CD4-positive, alpha-beta T cell treated with Interleukin-2 at 100 ng/mL for 4 hours (primary cell): ENCODE measurements around the gene DAZAP2.
"Not testable (repeated sequence)": the region's sequence is repeated elsewhere in the genome, so short reads cannot be mapped to it uniquely, and the experiment has no call there.

ENCODE experiments used
- DNase-seq: peaks from one replicate; pipeline ENCODE4 v3.0.0-alpha.2; 2020; ENCODE audit warnings: low spot score

Gene DAZAP2

GRCh38 chr12:51217133-51217967 lies 21.3 kb upstream of the DAZAP2 start:
- peak; percentile 53 for DNase-seq

DNA sequence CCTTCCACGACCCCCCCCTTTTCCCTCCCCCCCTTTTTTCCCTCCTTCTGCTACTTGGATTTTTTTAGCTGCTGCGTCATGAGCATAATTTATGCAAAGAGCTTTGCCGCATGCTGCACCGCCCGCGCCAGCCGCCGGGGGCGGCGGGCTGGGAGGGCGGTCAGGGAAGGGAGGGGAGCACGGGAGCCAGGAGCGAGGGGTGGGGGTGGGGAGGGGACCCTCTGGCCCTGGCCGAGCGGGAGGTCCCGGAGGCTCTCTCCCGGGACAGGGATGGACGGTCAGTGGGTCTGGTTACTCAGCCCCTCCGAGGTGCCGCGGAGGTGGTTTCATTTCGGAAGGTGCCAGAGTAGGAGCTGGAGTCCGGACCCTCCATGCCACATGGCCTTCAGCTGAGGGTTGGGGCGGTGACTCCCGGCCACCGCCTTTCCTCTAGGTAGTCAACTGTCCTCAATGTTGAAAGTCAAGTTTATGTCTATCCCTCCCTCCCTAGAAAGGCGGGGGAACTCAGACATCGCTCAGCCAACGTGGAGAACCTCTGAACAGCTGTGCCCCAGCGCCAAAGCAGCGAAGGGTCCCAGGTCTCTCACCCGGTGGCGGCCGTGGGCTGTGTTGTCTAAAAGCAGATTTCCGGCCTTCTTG lies 20.5 kb upstream of the DAZAP2 start, which contains the start of gene POU6F1:
TSS of gene POU6F1 (minus strand) at position 95 of the 639 bp plus-strand sequence. CDS start 11,226 bp downstream, outside the sequence.
- DNase-seq: peak; percentile 74

DNA sequence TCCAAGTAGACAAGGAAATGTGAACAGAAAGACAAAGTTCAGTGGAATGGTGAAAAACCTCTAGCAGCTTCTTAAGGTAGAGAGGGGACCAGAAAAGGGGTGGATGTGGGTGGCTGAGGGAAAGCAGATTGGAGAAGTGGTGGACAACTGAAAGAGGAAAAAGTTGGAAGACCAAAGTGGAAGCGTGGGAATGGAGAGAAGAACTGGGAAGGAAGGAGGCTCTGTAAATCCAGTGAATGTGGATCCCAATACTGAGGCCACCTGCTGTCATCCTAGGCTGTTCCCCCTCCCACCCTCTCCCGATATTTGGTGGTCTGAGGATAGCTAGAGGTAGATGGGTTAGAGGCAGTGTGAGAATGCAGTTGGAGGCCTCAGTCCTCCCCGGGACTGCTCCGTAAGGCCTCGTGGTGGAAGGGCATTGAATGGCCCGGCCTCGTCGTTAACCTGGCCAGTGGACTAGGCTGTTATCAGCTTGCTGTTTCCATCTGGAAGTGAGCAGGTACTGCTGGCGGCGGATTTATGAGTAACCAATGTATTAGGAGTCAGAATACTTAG lies 19.9 kb upstream of the DAZAP2 start:
- DNase-seq: no peak

DNA sequence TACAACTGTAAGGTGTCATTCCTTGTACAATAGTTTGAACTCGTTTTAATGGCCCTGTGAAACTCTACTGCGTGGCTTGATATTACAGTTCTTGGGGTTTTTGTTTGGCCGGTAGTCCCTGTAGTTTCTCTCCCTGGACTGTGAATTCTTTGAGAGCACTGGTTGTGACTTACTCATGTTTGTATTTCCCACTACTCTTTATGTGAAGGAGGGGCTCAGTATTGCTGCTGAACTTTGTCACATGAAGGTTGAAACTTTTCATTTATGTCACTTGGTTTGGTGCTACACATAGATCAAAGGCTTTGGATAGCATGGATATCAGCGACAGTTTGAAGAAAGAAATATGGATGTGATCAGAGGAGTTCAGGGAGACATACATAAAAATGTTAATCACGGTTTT lies 19.3 kb upstream of the DAZAP2 start:
- DNase-seq: no peak

GRCh38 chr12:51219857-51220256 lies 18.8 kb upstream of the DAZAP2 start:
- DNase-seq: not testable (repeated sequence)

- no peak for DNase-seq
Measured at GRCh38 chr12:51222461-51222860, 16.2 kb upstream of the DAZAP2 start.

DNA sequence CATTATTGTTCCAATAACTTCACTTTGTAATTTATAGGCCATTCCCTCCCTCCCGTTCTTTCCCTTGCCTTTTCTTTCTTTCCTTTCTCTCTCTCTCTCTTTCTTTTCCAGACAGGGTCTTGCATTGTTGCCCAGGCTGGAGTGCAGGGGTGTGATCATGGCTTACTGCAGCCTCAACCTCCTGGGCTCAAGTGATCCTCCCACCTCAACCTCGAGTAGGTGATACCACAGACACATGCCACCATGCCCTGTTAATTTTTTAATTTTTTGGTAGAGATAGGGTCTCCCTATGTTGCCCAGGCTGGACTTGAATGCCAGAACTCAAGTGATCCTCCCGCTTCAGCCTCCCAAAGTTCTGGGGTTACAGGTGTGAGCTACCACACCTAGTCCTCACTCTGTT lies 14.0 kb upstream of the DAZAP2 start:
- no peak for DNase-seq

DNA sequence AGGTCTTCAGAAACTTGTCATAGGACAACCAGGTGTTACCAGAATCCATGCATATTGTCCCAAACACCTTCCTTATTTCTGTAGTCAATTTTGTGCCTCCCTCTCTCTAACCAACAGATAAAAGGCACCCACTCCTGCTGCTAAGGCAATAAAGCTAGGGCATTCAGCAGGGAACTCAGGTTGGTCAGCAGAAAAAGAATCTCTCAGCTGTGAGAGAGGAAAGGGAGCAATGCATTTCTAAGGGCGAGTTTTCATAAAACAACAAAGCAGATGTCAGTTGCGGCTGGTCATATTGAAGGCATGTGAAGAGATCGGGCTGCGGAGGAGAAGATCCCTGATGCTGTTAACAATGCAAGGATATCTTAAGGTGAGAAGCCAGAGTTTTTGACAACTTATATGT lies 13.4 kb upstream of the DAZAP2 start:
- DNase-seq: no peak

GRCh38 chr12:51225771-51226170 lies 12.9 kb upstream of the DAZAP2 start:
- no peak for DNase-seq

DNA sequence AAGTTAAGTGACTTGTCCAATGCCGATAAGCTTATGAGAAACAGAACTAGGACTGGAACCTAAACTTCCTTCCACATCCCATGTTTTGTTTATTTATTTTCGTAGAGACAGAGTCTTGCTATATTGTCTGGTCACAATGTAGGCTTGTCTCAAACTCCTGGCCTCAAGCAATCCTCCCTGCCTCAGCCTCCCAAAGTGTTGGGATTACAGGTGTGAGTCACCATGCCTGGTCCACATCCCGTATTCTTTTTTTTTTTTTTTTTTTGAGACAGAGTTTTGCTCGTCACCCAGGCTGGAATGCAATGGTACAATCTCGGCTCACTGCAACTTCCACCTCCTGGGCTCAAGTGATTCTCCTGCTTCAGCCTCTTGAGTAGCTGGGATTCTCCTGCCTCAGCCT lies 11.5 kb upstream of the DAZAP2 start:
- DNase-seq: not testable (repeated sequence)

DNA sequence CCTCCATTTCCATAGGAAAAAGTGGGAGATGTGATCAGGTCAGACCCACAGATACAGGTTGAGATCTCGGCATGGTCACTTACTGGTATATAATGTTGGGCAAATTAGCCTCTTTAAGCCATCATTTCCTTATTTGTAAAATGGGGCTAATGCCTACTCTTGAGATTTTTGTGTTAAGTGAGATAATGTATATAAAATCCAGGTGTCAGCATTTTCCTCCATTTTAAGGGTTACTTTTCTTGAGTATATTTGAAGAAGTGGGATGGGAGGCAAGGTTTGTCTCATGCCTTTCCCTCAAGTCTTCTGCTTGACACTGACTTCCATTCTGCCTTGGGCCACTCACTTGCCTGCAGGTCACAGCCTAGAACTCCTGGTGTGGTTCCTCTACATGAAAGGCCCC lies 10.7 kb upstream of the DAZAP2 start:
- DNase-seq: no peak

DNA sequence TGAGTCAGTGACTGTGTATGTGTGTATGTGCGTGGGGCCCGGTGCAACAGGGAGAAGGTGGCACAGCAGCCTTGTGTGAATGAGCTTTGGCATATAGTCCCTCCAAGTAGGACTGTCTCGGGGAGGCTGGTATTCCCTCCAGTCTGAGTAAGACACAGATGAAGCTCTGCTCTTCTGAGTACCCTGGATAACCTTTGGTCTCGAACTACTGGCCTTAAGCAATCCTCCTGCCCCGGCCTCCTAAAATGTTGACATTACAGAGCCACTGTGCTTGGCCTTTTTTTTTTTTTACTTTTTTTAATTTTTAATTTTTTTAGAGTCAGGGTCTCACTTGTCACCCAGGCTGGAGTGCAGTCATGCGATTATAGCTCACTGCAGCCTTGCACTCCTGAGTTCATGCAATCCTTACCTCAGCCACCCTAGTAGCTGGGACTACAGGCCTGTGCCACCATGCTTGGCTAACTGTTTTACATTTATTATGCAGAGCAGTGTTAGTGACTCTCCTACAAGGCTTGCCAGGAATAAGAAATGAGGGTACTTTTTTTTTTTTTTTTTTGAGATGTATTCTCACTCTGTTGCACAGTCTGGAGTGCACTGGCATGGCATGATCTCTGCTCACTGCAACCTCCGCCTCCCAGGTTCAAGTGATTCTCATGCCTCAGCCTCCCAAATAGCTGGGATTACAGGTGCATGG lies 9.4 kb upstream of the DAZAP2 start:
- no peak for DNase-seq

GRCh38 chr12:51232642-51233041 lies 6.0 kb upstream of the DAZAP2 start:
- DNase-seq: no peak

DNA sequence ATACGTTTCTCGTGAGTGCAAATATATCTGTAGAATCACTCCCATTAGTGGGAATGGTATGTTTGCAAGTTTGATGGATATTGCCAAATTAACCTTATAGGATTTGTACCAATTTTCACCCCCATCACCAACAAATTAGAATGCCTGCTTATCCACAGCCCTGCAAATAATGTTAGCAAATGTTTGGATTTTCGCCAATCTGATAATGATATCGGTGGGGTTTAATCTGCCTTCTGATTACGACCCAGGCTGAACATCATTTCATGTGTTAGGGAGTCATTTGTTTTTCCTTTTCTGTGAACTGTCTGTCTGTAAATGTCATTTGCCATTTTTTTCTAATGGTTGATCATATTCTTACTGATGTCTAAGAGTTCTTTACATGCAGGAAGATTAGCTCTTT lies 4.1 kb upstream of the DAZAP2 start:
- DNase-seq: no peak

GRCh38 chr12:51238037-51238509 lies 553 bp upstream of the DAZAP2 start:
- peak; percentile 16 for DNase-seq

DNA sequence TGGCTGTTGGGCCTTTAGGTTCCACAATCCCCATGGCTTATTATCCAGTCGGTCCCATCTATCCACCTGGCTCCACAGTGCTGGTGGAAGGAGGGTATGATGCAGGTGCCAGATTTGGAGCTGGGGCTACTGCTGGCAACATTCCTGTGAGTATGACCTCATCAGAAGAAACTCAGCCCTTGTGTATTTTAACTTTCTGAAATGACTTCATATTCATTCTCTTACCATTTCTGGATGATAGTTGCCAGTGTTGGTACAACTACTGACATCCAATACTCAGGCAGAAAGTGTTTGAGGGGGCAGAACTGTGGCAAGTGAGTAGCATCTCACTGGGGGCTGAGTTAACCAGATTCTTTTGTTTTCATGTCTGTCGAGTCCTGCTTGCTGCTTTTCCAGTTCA lies 2.3 kb downstream of the DAZAP2 start:
- DNase-seq: no peak

GRCh38 chr12:51242120-51242519 lies 3.5 kb downstream of the DAZAP2 start:
- no peak for DNase-seq

- DNase-seq: no peak
Measured at GRCh38 chr12:51242876-51243275, 4.2 kb downstream of the DAZAP2 start.

DNA sequence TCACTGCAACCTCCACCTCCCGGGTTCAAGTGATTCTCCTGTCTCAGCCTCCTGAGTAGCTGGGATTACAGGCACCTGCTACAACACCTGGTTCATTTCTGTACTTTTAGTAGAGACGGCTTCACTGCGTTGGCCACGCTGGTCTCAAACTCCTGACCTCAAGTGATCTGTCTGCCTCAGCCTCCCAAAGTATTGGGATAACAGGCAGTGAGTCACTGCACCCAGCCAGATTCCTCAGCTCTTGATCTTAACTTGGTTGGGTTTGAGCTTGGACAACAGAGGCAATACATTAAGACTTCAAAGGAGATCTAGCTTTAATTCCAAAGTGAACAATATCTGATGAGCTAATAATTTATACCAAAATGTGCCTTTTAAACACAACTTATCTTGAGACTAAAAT lies 5.6 kb downstream of the DAZAP2 start:
- DNase-seq: no peak

- DNase-seq: no peak
Measured at GRCh38 chr12:51245476-51246253, 7.0 kb downstream of the DAZAP2 start.

DNA sequence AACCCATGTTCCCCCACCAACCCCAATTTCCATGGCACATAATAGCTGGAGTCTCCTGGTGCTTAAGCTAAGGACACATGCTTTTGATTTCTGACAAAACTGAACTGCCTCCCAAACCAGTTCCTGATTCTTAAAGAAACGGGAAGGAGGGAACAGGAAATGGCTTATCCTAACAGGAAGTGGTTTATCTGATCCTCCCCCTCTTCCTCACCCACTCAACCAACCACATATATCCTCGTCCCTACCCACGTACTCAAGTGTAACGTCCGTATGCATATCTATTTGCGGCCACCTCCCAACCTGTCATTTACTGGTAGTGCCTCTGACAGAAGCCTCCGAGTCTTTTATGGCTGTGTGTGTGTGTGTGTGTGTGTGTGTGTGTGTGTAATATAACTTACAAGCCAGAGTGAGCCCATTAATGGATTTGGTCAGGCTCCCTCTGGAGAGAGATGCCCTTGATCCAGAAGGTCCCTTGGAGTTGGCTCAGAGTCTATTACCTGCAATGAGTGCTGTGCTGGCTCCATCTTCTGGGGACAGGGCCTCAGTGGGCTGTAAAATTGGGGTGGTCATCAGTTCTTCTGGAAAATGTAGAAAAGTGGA lies 7.7 kb downstream of the DAZAP2 start:
- DNase-seq: peak; percentile 50
